Measurements from ENCODE around the gene WDR5.

- TF ChIP-seq, protein P1, sequence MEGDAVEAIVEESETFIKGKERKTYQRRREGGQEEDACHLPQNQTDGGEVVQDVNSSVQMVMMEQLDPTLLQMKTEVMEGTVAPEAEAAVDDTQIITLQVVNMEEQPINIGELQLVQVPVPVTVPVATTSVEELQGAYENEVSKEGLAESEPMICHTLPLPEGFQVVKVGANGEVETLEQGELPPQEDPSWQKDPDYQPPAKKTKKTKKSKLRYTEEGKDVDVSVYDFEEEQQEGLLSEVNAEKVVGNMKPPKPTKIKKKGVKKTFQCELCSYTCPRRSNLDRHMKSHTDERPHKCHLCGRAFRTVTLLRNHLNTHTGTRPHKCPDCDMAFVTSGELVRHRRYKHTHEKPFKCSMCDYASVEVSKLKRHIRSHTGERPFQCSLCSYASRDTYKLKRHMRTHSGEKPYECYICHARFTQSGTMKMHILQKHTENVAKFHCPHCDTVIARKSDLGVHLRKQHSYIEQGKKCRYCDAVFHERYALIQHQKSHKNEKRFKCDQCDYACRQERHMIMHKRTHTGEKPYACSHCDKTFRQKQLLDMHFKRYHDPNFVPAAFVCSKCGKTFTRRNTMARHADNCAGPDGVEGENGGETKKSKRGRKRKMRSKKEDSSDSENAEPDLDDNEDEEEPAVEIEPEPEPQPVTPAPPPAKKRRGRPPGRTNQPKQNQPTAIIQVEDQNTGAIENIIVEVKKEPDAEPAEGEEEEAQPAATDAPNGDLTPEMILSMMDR (conservative IDR thresholded peaks at IDR 0.05; ENCODE audit: low read depth, low read length), result no peak
- no peak for TF ChIP-seq EZH2 (IDR thresholded peaks at IDR 0.05; ENCODE audit: borderline replicate concordance, low read depth, low read length, poor library complexity, severe bottlenecking)
Measured at GRCh38 chr9:134200730-134201129, 64.8 kb downstream of the WDR5 start.

All from A673 (cell line).